ENCODE results near the gene RNF215.
A peak's percentile ranks its signal among the peaks of the same experiment; 100 is the strongest.
"Not testable (repeated sequence)": the region's sequence is repeated elsewhere in the genome, so short reads cannot be mapped to it uniquely, and the experiment has no call there.

The RNF215 gene

DNA sequence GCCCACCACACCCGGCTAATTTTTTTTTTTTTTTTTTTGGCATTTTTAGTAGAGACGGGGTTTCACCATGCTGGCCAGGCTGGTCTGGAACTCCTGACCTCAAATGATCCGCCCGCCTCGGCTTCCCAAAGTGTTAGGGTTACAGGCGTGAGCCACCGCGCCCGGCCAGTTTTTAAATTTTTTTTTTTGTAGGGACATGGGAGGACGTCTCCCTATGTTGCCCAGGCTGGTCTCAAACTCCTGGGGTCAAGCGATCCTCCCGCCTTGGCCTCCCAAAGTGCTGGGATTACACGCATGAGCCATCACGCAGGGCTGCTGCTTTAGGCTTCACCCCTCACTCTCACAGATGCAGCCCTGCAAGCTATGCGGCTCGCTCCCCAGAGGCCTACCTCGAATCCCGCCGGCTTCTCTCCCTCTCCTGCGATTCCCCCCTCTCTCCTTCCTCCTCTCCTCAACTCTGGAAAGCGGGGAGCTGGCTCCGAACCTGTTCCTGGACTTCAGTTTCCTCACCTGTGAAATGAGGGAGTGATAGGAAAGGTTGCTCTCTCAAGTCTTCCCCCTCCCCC is 29.5 kb downstream of the RNF215 start:
- Mint-ChIP-seq H3K4me1 (ENCODE audit: low read depth in 2 of 2) (peaks cover 35 to 49% of the 10 kb centered on the region in 2 donors), H3K4me3 (peak overlapping the region; percentile 91 to 94), H3K27ac (peak overlapping the region; percentile 97), H3K9me3 (no peaks in the 10 kb centered on the region), H3K36me3 (ENCODE audit: insufficient read depth) (peaks cover 44% of the 10 kb centered on the region), H3K27me3 (no peaks in the 10 kb centered on the region)
- DNase-seq (no peak), ATAC-seq (replicated peaks) (no peak)

DNA sequence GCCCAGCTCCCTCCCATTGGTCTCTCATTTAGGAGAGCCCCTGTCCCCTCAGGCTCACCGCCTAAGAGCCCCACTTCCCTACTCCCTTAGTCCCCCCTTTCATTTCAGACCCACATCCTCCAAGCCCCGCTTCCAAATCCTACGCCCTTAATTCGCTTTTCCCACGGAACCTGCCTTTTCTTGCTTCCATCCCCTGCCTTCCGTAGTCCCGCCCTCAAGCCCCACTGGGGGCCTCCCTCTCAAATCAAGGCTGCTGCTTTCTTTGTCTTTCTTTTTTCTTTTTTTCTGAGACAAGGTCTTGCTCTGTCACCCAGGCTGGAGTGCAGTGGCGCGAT is 30.0 kb downstream of the RNF215 start:
- Mint-ChIP-seq H3K27ac (peak overlapping the region; percentile 97), H3K9me3 (no peaks in the 10 kb centered on the region), H3K36me3 (ENCODE audit: insufficient read depth) (peaks cover 46% of the 10 kb centered on the region), H3K27me3 (no peaks in the 10 kb centered on the region), H3K4me3 (peak overlapping the region; percentile 91 to 94), H3K4me1 (ENCODE audit: low read depth in 2 of 2) (peaks cover 38 to 51% of the 10 kb centered on the region in 2 donors)
- DNase-seq: no peak
- ATAC-seq (replicated peaks): peak; percentile 3

DNA sequence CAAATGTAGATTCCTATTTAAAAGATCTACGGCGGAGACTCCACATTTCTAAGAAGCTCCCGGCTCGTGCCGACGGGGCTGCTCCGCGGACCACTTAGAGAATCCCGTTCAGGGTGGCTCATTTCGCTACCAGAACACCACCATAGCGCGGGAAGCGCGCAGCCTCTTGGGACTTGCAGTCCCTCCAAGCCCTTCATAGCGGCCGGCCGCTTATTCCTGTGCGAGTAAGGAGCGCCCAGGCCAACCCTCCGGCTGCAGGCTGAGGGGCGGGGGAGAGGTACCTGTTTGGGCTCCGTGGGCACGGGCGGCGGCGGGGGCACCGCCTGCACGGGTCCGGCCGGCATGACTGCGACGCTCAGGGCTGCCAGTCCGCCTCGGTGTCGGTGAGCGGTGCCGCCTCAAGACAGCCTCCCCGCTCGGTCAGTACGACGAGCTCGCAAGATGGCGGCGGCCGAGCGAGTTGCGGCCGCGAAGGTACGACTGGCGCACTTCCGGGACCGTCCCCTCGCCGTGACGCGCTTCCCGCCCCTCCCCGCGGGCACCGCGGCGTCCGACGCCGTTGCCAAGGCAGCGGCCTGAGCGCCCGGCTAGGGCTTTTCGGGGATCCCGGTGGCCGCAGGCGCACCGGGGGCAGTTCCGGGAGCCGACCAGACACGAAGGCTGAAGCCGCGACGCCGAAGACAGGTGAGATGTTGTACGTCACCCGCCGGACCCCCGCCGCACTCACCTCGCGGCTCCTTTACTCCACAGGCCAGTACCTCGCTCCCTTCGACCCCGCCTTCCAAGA is 30.6 kb downstream of the RNF215 start, which contains the start of the genes CCDC157 and SF3A1:
Gene CCDC157, plus strand, starts transcription at position 559 of the 787 bp plus-strand sequence. CDS start 8,994 bp downstream, outside the sequence.
Gene SF3A1, minus strand, starts transcription at position 446 of the 787 bp plus-strand sequence. Its CDS starts 102 bp downstream, at position 344.
- DNase-seq (peak; percentile 81 to 87 (median 83)), ATAC-seq (replicated peaks) (peak; percentile 86)
- Mint-ChIP-seq H3K36me3 (ENCODE audit: insufficient read depth) (peaks cover 51% of the 10 kb centered on the region), H3K27ac (peak within 1 kb of the TSS; percentile 97), H3K4me1 (ENCODE audit: low read depth in 2 of 2) (peaks cover 38 to 52% of the 10 kb centered on the region in 2 donors), H3K27me3 (no peaks in the 10 kb centered on the region), H3K9me3 (no peaks in the 10 kb centered on the region), H3K4me3 (peak within 1 kb of the TSS; percentile 91 to 94)

DNA sequence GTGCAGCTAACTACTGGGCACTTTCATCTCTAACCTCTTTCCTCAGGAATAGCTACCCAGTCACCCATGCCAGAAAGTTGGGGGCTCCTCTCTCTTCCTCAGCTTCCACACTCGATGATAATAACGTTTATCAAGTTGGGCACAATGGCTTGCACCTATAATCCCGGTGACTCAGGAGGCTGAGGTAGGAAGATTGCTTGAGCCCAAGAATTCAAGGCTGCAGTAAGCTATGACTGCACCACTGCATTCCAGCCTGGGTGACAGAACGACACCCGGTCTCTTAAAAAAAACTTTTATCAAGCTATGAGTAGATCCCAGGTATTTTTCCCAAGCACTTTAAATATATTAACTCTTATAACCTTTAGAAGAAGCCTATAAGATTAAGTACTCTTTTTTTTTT is 32.6 kb downstream of the RNF215 start:
- no peak for ATAC-seq (replicated peaks)
- Mint-ChIP-seq H3K36me3 (ENCODE audit: insufficient read depth) (peaks cover 67% of the 10 kb centered on the region), H3K4me3 (peak overlapping the region; percentile 91 to 94), H3K27me3 (no peaks in the 10 kb centered on the region), H3K9me3 (no peaks in the 10 kb centered on the region), H3K27ac (peak overlapping the region; percentile 97), H3K4me1 (ENCODE audit: low read depth in 2 of 2) (peaks cover 43 to 68% of the 10 kb centered on the region in 2 donors)
- DNase-seq: no peak

DNA sequence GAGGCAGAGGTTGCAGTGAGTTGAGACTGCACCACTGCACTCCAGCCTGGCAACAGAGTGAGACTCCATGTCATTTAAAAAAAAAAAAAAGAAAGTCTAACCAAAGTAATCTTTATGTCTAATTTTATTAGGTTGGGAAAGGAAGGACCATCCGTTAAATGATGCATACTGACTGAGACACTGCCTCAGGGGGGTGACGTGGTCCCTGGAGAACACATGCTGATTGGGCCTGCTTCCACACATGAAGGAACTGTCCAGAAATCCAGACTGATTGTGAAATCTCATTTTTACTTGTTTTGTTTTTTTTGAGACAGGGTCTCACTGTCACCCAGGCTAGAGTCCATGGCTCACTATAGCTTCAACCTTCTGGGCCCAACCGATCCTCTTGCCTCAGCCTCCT is 36.0 kb downstream of the RNF215 start:
- Mint-ChIP-seq H3K4me1 (ENCODE audit: low read depth in 2 of 2) (peaks cover 41 to 73% of the 10 kb centered on the region in 2 donors), H3K9me3 (no peaks in the 10 kb centered on the region), H3K27ac (peak overlapping the region; percentile 23 to 25), H3K27me3 (no peaks in the 10 kb centered on the region), H3K4me3 (no peak overlapping the region), H3K36me3 (ENCODE audit: insufficient read depth) (peaks cover 80% of the 10 kb centered on the region)
- ATAC-seq (replicated peaks) (no peak), DNase-seq (no peak)

DNA sequence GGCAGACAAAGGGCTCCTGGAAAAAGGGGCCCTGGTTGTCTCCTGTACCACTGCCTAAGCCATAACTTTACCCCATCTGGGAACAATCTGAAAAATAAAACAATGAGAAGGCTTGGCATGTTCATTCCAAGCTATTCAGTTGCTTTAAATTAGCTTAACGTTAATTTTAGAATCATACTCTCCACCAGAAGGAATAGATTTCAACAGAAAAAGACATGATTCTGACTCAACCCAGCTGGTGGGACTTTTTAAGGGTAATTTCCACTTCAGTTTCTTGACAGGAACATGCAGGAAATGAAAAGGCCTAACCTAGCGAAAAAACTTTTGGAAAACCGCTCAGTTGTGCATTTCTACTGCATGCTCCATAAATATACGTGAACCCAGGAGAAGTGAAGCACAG is 38.4 kb downstream of the RNF215 start:
- H3K4me3 Mint-ChIP-seq: peak overlapping the region; percentile 8 to 34
- ATAC-seq (replicated peaks) (no peak), DNase-seq (no peak)
- peaks cover 85% of the 10 kb centered on the region for H3K36me3 Mint-ChIP-seq (ENCODE audit: insufficient read depth)
- H3K27ac Mint-ChIP-seq: peak overlapping the region; percentile 55 to 67
- H3K4me1 Mint-ChIP-seq (ENCODE audit: low read depth in 2 of 2): peaks cover 23 to 50% of the 10 kb centered on the region in 2 donors
- no peaks in the 10 kb centered on the region for H3K27me3 Mint-ChIP-seq
- H3K9me3 Mint-ChIP-seq: no peaks in the 10 kb centered on the region

DNA sequence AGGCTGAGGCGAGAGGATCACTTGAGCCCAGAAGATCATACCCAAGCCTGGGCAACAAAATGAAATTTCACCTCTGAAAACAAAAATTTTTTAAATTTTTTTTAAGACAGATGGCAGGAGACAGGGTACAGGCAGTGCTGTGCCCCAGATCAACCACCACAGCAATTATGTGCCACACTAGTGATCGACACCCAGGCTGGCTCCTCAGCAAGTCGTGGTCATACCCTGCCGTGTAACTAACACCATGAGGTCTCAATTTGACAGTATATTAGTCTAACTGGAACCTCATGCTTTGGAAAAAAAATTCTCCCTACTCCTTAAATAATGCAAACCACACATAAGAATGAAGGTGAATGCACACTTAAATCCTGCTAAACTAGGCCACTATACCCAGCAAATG is 38.8 kb downstream of the RNF215 start:
- Mint-ChIP-seq H3K4me3 (peak overlapping the region; percentile 8 to 34), H3K27ac (peak overlapping the region; percentile 55 to 67), H3K27me3 (no peaks in the 10 kb centered on the region), H3K36me3 (ENCODE audit: insufficient read depth) (peaks cover 85% of the 10 kb centered on the region), H3K9me3 (no peaks in the 10 kb centered on the region), H3K4me1 (ENCODE audit: low read depth in 2 of 2) (peaks cover 21 to 46% of the 10 kb centered on the region in 2 donors)
- no peak for DNase-seq
- no peak for ATAC-seq (replicated peaks)

DNA sequence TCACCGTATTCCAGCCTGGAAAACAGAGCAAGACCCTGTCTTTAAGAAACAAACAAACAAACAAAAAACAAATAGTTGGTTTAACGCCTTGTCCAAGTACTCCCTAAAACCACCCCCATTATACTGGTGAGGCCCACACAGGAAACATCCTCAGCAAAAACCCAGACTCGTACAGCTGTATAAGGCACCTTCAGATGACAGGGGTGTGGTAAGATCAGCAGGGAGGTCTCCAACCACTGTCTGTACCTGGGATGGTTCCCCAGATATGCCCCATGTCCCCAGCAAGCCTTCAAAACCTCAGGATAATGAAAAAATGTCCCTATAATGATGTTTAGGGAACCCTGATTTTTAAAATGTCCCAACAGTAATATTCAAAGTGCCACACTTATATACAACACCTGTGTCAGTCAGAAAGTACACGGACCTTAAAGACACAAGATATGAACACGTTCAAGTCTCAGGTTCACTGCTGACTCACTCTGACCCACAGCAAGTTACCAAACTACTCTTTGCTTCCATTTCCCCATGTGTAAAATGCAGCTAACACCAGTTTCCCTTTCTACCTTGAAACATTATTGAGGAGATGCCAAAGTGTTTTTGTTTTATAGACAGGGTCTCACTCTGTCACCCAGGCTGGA is 39.8 kb downstream of the RNF215 start:
- Mint-ChIP-seq H3K4me1 (ENCODE audit: low read depth in 2 of 2) (peaks cover 16 to 37% of the 10 kb centered on the region in 2 donors), H3K4me3 (no peak overlapping the region), H3K27ac (peak overlapping the region; percentile 57 to 67), H3K27me3 (no peaks in the 10 kb centered on the region), H3K36me3 (ENCODE audit: insufficient read depth) (peaks cover 87% of the 10 kb centered on the region), H3K9me3 (no peaks in the 10 kb centered on the region)
- no peak for ATAC-seq (replicated peaks)
- DNase-seq: no peak

DNA sequence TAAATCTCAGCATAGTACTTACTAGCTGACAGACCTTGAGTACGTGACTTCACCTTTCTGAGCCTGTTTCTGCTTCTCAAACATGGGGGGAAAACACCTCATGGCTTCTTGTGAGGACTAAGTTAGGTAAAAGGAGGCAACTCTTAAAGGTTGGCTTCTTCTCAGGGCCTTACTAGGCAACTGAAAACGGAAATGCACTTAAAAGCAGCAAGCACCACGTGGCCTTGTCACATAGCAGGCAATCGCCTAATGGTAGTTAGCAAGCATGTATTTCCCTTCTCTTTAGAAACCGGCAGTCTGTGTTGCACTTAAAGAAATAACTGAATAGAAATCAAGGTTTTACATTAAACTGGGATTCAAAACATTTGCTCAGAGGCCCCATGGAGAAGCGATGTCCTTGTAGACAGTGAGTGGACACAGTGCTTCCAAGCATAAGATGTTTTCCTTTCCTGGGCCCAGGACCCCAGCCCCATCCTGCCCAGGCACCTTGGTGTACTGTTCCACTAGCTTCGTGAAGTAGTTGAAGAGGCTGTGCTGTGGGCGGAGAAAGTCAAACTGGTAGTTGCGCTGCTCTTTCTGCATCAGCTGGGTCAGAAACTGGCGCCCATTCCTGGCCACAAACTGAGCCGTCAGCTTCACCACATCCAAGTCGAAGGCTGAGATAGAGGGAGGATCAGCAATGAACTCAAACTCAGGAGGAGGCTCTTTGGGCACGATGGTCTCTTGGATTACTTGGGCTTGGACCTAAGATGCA is 42.6 kb downstream of the RNF215 start:
- no peak for ATAC-seq (replicated peaks)
- Mint-ChIP-seq H3K4me1 (ENCODE audit: low read depth in 2 of 2) (peaks cover 11 to 17% of the 10 kb centered on the region in 2 donors), H3K27me3 (no peaks in the 10 kb centered on the region), H3K9me3 (no peaks in the 10 kb centered on the region), H3K36me3 (ENCODE audit: insufficient read depth) (peaks cover 87% of the 10 kb centered on the region), H3K4me3 (no peak overlapping the region), H3K27ac (no peak overlapping the region)
- DNase-seq: no peak

DNA sequence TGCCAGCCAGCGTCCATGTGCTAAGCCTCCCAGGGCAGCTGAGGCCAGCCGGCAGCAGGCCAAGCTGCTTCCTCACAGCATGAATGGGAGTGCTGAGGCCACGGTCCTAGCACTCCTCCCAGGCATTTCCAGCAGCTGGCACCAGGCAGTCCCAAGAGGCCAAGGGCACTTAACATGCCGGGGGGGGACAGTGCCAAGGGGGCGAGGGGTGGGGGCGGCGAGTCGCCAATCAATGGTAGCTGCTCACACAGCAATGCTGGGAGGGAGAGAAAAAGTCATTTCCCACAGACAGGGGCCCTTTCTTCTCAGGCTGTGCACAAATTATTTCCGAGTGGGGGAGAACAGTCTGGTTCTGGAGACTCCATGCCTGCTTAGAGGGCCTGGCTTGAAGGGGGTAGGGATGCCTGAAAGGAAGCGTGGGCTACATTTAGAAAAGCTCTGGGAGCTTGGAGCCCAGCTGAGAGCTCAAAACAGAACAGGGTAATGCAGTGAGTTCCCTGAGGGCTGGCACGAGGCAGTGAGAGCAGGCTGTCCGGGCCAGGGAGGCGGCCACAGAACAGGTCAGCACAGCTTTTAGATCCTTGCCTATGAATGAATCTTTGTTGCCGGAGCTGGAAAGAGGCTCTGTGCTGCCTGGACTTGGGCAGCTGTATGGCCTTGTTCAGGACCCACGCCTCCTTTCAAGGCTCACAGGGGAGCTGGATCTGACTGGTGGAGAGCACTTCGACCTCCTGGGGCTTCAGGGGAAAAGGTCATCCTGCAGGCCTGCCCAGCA is 46.1 kb downstream of the RNF215 start:
- no peaks in the 10 kb centered on the region for H3K9me3 Mint-ChIP-seq
- DNase-seq: no peak
- H3K4me3 Mint-ChIP-seq: no peak overlapping the region
- peaks cover 92% of the 10 kb centered on the region for H3K36me3 Mint-ChIP-seq (ENCODE audit: insufficient read depth)
- H3K27ac Mint-ChIP-seq: peak overlapping the region in 1 of 2 donors; percentile 38
- no peak for ATAC-seq (replicated peaks)
- peaks cover 0 to under 1% of the 10 kb centered on the region in 2 donors for H3K4me1 Mint-ChIP-seq (ENCODE audit: low read depth in 2 of 2)
- no peaks in the 10 kb centered on the region for H3K27me3 Mint-ChIP-seq

DNA sequence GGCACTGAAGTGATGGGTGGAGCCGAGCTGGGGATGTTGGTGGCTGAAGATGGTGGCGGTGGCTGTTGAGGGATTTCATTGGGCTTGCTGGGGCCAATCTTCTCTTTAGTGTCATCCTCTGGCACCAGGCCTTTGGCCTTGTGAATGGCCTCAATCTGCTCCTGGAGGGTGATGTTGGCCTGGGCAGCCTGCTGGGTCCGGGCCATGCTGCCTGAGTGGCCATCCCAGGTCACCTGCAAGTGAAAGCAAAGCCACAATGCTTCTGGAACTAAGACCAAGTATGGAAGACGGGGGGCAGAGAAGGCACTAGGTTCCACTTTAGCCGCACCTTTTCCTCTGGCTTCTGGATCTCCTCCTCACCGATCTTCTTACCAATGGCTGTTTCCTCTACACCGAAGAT is 48.4 kb downstream of the RNF215 start:
- H3K27me3 Mint-ChIP-seq: no peaks in the 10 kb centered on the region
- DNase-seq: no peak
- peak overlapping the region in 1 of 2 donors; percentile 59 for H3K27ac Mint-ChIP-seq
- H3K9me3 Mint-ChIP-seq: no peaks in the 10 kb centered on the region
- H3K4me1 Mint-ChIP-seq (ENCODE audit: low read depth in 2 of 2): no peaks in the 10 kb centered on the region
- H3K4me3 Mint-ChIP-seq: no peak overlapping the region
- peaks cover 95% of the 10 kb centered on the region for H3K36me3 Mint-ChIP-seq (ENCODE audit: insufficient read depth)
- ATAC-seq (replicated peaks): no peak

DNA sequence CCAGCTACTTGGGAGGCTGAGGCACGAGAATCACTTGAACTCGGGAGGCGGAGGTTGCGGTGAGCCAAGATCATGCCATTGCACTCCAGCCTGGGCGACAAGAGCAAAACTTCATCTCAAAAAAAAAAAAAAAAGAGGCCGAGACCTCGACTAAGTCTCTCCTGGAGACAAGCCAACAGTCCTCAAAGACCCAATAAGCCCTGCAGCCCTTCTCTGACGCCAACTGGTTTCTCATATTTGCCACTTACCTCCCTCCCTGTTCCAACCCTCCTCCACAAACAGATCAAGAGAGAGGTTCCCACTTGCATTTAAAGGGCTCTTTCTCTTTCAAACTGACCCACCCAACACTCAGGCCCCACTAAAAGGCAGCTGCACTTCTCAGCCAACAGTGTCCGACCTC is 48.9 kb downstream of the RNF215 start:
- not testable (repeated sequence) for H3K27me3 Mint-ChIP-seq; H3K4me1 Mint-ChIP-seq (ENCODE audit: low read depth in 2 of 2); ATAC-seq (replicated peaks); H3K9me3 Mint-ChIP-seq; DNase-seq; H3K4me3 Mint-ChIP-seq
- peaks cover 95% of the 10 kb centered on the region for H3K36me3 Mint-ChIP-seq (ENCODE audit: insufficient read depth)
- peak overlapping the region in 1 of 2 donors; percentile 59 for H3K27ac Mint-ChIP-seq

DNA sequence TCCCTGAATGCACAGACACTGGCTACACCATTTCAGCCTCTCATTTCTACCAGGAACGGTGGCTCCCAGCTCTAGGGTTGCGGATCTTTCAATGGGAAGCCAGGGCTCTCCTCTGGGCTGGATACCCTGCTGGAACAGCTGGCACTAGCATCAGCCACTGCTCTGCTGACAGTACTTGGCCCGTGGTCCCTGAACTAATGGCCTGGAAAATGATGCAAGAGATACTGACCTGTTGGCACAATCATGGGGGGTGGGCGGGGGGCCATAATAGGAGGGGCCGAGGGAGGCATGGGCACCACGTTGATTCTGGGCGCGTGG is 49.8 kb downstream of the RNF215 start:
- Mint-ChIP-seq H3K36me3 (ENCODE audit: insufficient read depth) (peaks cover 97% of the 10 kb centered on the region), H3K27ac (peak overlapping the region in 1 of 2 donors; percentile 29)

More for the DNA sequence above, 49.8 kb downstream of the RNF215 start:
- H3K4me3 Mint-ChIP-seq: no peak overlapping the region
- ATAC-seq (replicated peaks): no peak
- no peaks in the 10 kb centered on the region for H3K9me3 Mint-ChIP-seq
- H3K27me3 Mint-ChIP-seq: no peaks in the 10 kb centered on the region
- no peaks in the 10 kb centered on the region for H3K4me1 Mint-ChIP-seq (ENCODE audit: low read depth in 2 of 2)
- no peak for DNase-seq
